GM12878 (cell line): ENCODE data around the gene UBXN11. TPM values are rescaled to one million over a fixed set of nuclear protein-coding genes. Genes with fewer than 3 reads are reported as not detected.

Source experiments
- ATAC-seq: fragments of 200-7000 bp; cut with Tn5 transposase; 3 replicates; pipeline ENCODE4 v1.9.1; 2020; ENCODE audit warnings: mild to moderate bottlenecking, moderate library complexity
- BruUV-seq: library from RNA; stranded (reverse); fragments of 400-500 nt; replicated peaks from 2 replicates; lab custom pipeline; 2021; lab: Mats Ljungman, UMichigan
- CTCF ChIA-PET: fragments of 300-600 bp; sonication (Branson Sonifier 250); formaldehyde crosslinking; extraction: SDS; loops from one replicate; lab custom pipeline; 2021; ENCODE audit warnings: inconsistent platforms; lab: Yijun Ruan, JAX
- POLR2A ChIA-PET: fragments of 350-600 bp; formaldehyde crosslinking; extraction: SDS; loops from one replicate; lab custom pipeline; 2021; ENCODE audit warnings: inconsistent platforms; lab: Charles Lee
- RAD21 ChIA-PET: fragments of 300-600 bp; sonication (Branson Sonifier 250); formaldehyde crosslinking; loops from one replicate; lab custom pipeline; 2023; ENCODE audit warnings: antibody characterized with exemption; ENCODE audit not compliant: unreplicated experiment; lab: Charles Lee
- SMC1A ChIA-PET: fragments of 300-600 bp; sonication (Branson Sonifier 250); formaldehyde crosslinking; loops from one replicate; lab custom pipeline; 2023; ENCODE audit not compliant: unreplicated experiment, uncharacterized antibody; lab: Charles Lee
- DNase-seq: peaks from one replicate; pipeline ENCODE4 v3.0.0-alpha.2; 2011; ENCODE audit warnings: low read depth, low spot score
- FAIRE-seq: peaks from 3 replicates; lab custom pipeline; 2011; peaks lifted over from hg19 to GRCh38; lab: Jason Lieb, UNC
- H2AFZ ChIP-seq: 2 replicates; pipeline ENCODE4 v1.6.0; 2011; ENCODE audit warnings: low read depth, low read length, control low read depth; ENCODE audit not compliant: control insufficient read depth
- H3K27ac ChIP-seq: 2 replicates; pipeline ENCODE4 v1.5.1; 2011; ENCODE audit warnings: control low read depth; ENCODE audit not compliant: control insufficient read depth, insufficient read depth
- H3K27me3 ChIP-seq, 2 experiments: replicated peaks in 1 of 2; 2 replicates each; pipeline versions ENCODE4 v1.6.0 to v1.6.1; 2011; ENCODE audit warnings: low read length in 1 of 2; ENCODE audit not compliant: control insufficient read depth in 2 of 2, insufficient read depth in 2 of 2
- H3K36me3 ChIP-seq, 2 experiments: 2 replicates each; pipeline ENCODE4 v1.5.1; 2011; ENCODE audit warnings: low read length in 1 of 2; ENCODE audit not compliant: control insufficient read depth in 2 of 2, insufficient read depth in 2 of 2
- H3K4me1 ChIP-seq: 2 replicates; pipeline ENCODE4 v1.6.1; 2011; ENCODE audit warnings: mild to moderate bottlenecking, low read length, moderate library complexity, mixed read lengths; ENCODE audit not compliant: control insufficient read depth, insufficient read depth
- H3K4me2 ChIP-seq: 2 replicates; pipeline ENCODE4 v1.6.0; 2011; ENCODE audit warnings: control low read depth; ENCODE audit not compliant: control insufficient read depth, insufficient read depth
- H3K4me3 ChIP-seq: fragments of 200-600 bp; sonication (generic); 2 replicates; pipeline ENCODE4 v1.5.1; 2016
- H3K79me2 ChIP-seq: 2 replicates; pipeline ENCODE4 v1.6.0; 2011; ENCODE audit warnings: low read length; ENCODE audit not compliant: control insufficient read depth, insufficient read depth
- H3K9ac ChIP-seq: 2 replicates; pipeline ENCODE4 v1.8.0; 2011; ENCODE audit warnings: low read length, control low read depth, mixed read lengths; ENCODE audit not compliant: control insufficient read depth, insufficient read depth
- H3K9me3 ChIP-seq: replicated peaks from 3 replicates; pipeline ENCODE4 v1.5.1; 2011; ENCODE audit warnings: mild to moderate bottlenecking, low read length; ENCODE audit not compliant: control insufficient read depth, insufficient read depth
- H4K20me1 ChIP-seq: 2 replicates; pipeline ENCODE4 v1.6.0; 2011; ENCODE audit not compliant: control insufficient read depth, insufficient read depth
- BCL11A ChIP-seq: IDR thresholded peaks from 2 replicates; pipeline ENCODE4 v1.6.1; 2011; ENCODE audit warnings: low read depth, low read length
- CTCF ChIP-seq, 3 experiments: IDR thresholded peaks in 2 of 3; conservative IDR thresholded peaks in 1 of 3; 2 replicates each; pipeline ENCODE4 v1.5.1; 2011; ENCODE audit warnings: low read depth in 3 of 3, low read length in 3 of 3, mild to moderate bottlenecking in 3 of 3, control low read depth in 2 of 3, moderate library complexity in 2 of 3, inconsistent platforms in 1 of 3, mixed read lengths in 1 of 3; ENCODE audit not compliant: control insufficient read depth in 2 of 3, insufficient read depth in 1 of 3; ENCODE audit errors: extremely low read depth in 1 of 3
- IRF3 ChIP-seq: fragments of 450-650 bp; IDR thresholded peaks from 2 replicates; pipeline ENCODE4 v1.6.1; 2014; ENCODE audit warnings: mild to moderate bottlenecking
- MEF2B ChIP-seq: fragments of 450-650 bp; IDR thresholded peaks from 2 replicates; pipeline ENCODE4 v1.6.1; 2018; ENCODE audit warnings: mild to moderate bottlenecking, moderate library complexity; ENCODE audit not compliant: partially characterized antibody, poor library complexity, severe bottlenecking
- MTA3 ChIP-seq: IDR thresholded peaks from 2 replicates; pipeline ENCODE4 v1.6.1; 2012; ENCODE audit warnings: low read length, inconsistent platforms, borderline replicate concordance
- NBN ChIP-seq: fragments of 450-650 bp; IDR thresholded peaks from 2 replicates; pipeline ENCODE4 v1.6.1; 2016
- NFYA ChIP-seq: IDR thresholded peaks from 2 replicates; pipeline ENCODE4 v1.6.1; 2011; ENCODE audit warnings: low read depth, mild to moderate bottlenecking, low read length, improper control_type of control experiment, borderline replicate concordance
- NRF1 ChIP-seq: conservative IDR thresholded peaks from 2 replicates; pipeline ENCODE4 v1.6.1; 2011; ENCODE audit warnings: mild to moderate bottlenecking, low read depth, low read length, improper control_type of control experiment
- SKIL ChIP-seq: fragments of 450-650 bp; IDR thresholded peaks from 2 replicates; pipeline ENCODE4 v1.6.1; 2017; ENCODE audit warnings: mild to moderate bottlenecking, low read depth, inconsistent platforms; ENCODE audit not compliant: poor library complexity, severe bottlenecking
- SMAD5 ChIP-seq: IDR thresholded peaks from 2 replicates; pipeline ENCODE4 v1.6.1; 2016; ENCODE audit warnings: antibody characterized with exemption, low read depth
- SREBF2 ChIP-seq: IDR thresholded peaks from 2 replicates; pipeline ENCODE4 v1.6.1; 2012; ENCODE audit warnings: mild to moderate bottlenecking, low read length
- STAT1 ChIP-seq: fragments of 450-650 bp; conservative IDR thresholded peaks from 2 replicates; pipeline ENCODE4 v1.6.1; 2014; ENCODE audit warnings: antibody characterized with exemption, mild to moderate bottlenecking
- YY1 ChIP-seq: IDR thresholded peaks from 2 replicates; pipeline ENCODE4 v1.6.1; 2011; ENCODE audit warnings: low read depth, mild to moderate bottlenecking, low read length
- ZBTB11 ChIP-seq: fragments of 450-650 bp; formaldehyde crosslinking; IDR thresholded peaks from 2 replicates; pipeline ENCODE4 v1.5.0; 2022; ENCODE audit warnings: mild to moderate bottlenecking, missing genetic modification characterization
- ZZZ3 ChIP-seq: IDR thresholded peaks from 2 replicates; pipeline ENCODE4 v1.6.1; 2011; ENCODE audit warnings: low read depth; ENCODE audit not compliant: control insufficient read depth, insufficient read length
- WGBS: methylation state at CpG from one replicate; pipeline ENCODE4 v1.1.6; 2016; ENCODE audit warnings: low lambda C conversion rate; ENCODE audit not compliant: insufficient replicate concordance, insufficient coverage; ENCODE audit errors: missing lambda C conversion rate; 5-methylcytosine and 5-hydroxymethylcytosine counted together
- in situ Hi-C: fragments of 300-500 bp; cut with MboI; formaldehyde crosslinking; loops from 9 replicates; pipeline ENCODE4 v1.14.3; 2018; ENCODE audit warnings: mixed read lengths
- intact Hi-C: fragments of 100-400 bp; cut with micrococcal nuclease; formaldehyde crosslinking; loops from one replicate; pipeline ENCODE4 v1.14.2; 2022; ENCODE audit not compliant: unreplicated experiment
- polyA plus RNA-seq, 11 experiments: library from polyadenylated mRNA; depleted of rRNA in 4 of 11; unstranded in 6 of 11; stranded (reverse) in 5 of 11; fragments of >200 nt; fragmentation: Nextera tagmentation in 4 of 11; fragmentation: Illumina TruSeq in 1 of 11; extraction: Ambion mirVana in 4 of 11; extraction: Trizol in 1 of 11; gene quantifications; 1 replicate in 1 of 11; 2 replicates in 10 of 11; pipeline versions ENCODE4 v1.2.1 to v1.2.3, GENCODE V29; 2011 to 2016; ENCODE audit warnings: inconsistent platforms in 2 of 11, missing spikeins in 2 of 11, low read depth in 1 of 11
- total RNA-seq, 4 experiments: library from RNA; depleted of rRNA in 3 of 4; stranded (reverse); fragments of >200 nt in 3 of 4; fragmentation: Illumina TruSeq in 1 of 4; extraction: Trizol in 1 of 4; gene quantifications; 2 replicates each; pipeline versions ENCODE4 v1.2.1 to v1.2.3, GENCODE V29; 2013 to 2021

UBXN11 gene
- total and polyA plus RNA-seq, 10 of the 15 experiments (the other 5 are each of a cell fraction or from before 2014, with no cell fraction given), result 0.32 to 34.4 (median 9.6) TPM

- in situ Hi-C loops (no loop called here), intact Hi-C loops (no loop called here)
- Histone ChIP-seq H3K4me3 (no peak overlapping the region), H3K79me2 (peaks cover 17% of the 10 kb centered on the region), H3K36me3 (no peaks in the 10 kb centered on the region), H3K4me1 (peaks cover 44% of the 10 kb centered on the region), H3K27me3 (no peaks in the 10 kb centered on the region), H3K9ac (no peak overlapping the region; the same call in 1 of the 2 replicates), H3K4me2 (peak overlapping the region; percentile 96), H2AFZ (peak overlapping the region; percentile 65), H3K27ac (peak overlapping the region; percentile 59), H3K9me3 (no peaks in the 10 kb centered on the region), H4K20me1 (no peaks in the 10 kb centered on the region)
- WGBS, result 21% methylated on average over 5 of the region's 5 CpGs
- no TSS peak for BruUV-seq
- ATAC-seq (no peak), DNase-seq (no peak), FAIRE-seq (no peak)
- ChIA-PET CTCF (interaction anchor here (0.6 to 11.6 kb wide), 5 partner anchors 12 to 103 kb away, joined by 3 to 879 read pairs (median 4); partner anchors contain the start of genes CEP85 and SH3BGRL3), RAD21 (interaction anchor here (0.9 to 10.4 kb wide), 7 partner anchors 8 to 103 kb away, joined by 3 to 477 read pairs (median 3); partner anchors contain the start of gene SH3BGRL3), POLR2A (interaction anchor here (0.5 to 10.6 kb wide), 5 partner anchors 7 to 505 kb away, joined by 3 to 253 read pairs (median 3); partner anchors contain the start of genes DHDDS and UBXN11), SMC1A (interaction anchor here (1.0 to 14.9 kb wide), 6 partner anchors 7 to 63 kb away, joined by 3 to 474 read pairs (median 3); partner anchors contain the start of genes SH3BGRL3 and UBXN11)
- no peak for TF ChIP-seq SREBF2
- TF ChIP-seq SMAD5, result no peak
- no peak for TF ChIP-seq SKIL
- TF ChIP-seq NBN, result no peak
- TF ChIP-seq ZZZ3, result no peak
- TF ChIP-seq BCL11A, result no peak
- no peak for TF ChIP-seq CTCF (IDR thresholded peaks at IDR 0.05 in 2 of 3, conservative IDR thresholded peaks at IDR 0.05 in 1 of 3; ENCODE audit: control insufficient read depth in 2 of 3, extremely low read depth in 1 of 3, insufficient read depth in 1 of 3, low read depth in 3 of 3, low read length in 3 of 3)
- TF ChIP-seq IRF3, result no peak
- TF ChIP-seq STAT1, result no peak
- TF ChIP-seq MEF2B, result no peak
- no peak for TF ChIP-seq ZBTB11
- no peak for TF ChIP-seq YY1
- no peak for TF ChIP-seq MTA3
- TF ChIP-seq NFYA, result no peak
- no peak for TF ChIP-seq NRF1
These were observed 8.1 kb upstream of the UBXN11 start for GRCh38 chr1:26314501-26314900.
